GM23338 (cell line): ENCODE data around the gene BICDL1. TPM values are rescaled to one million over a fixed set of nuclear protein-coding genes. Genes with fewer than 3 reads are reported as not detected.

Source experiments
- ATAC-seq: fragments of 200-7000 bp; cut with Tn5 transposase; 3 replicates; pipeline ENCODE4 v1.9.1; 2020
- DNase-seq: peaks from one replicate; pipeline ENCODE4 v3.0.0-alpha.2; 2015; ENCODE audit warnings: low spot score
- H2AFZ ChIP-seq: fragments of 200-600 bp; sonication (generic); 2 replicates; pipeline ENCODE4 v1.8.0; 2016; ENCODE audit warnings: antibody characterized with exemption, mild to moderate bottlenecking, moderate library complexity
- H3F3A ChIP-seq: fragments of 200-600 bp; sonication (generic); replicated peaks from 2 replicates; pipeline ENCODE4 v1.8.0; 2017; ENCODE audit warnings: antibody characterized with exemption, mixed run types, low read depth
- H3K27ac ChIP-seq: fragments of 200-600 bp; sonication (generic); 2 replicates; pipeline ENCODE4 v1.6.1; 2016; ENCODE audit warnings: low read depth
- H3K27me3 ChIP-seq: fragments of 200-600 bp; sonication (generic); 2 replicates; pipeline ENCODE4 v1.8.0; 2016; ENCODE audit warnings: mild to moderate bottlenecking, mixed run types, moderate library complexity; ENCODE audit not compliant: insufficient read depth
- H3K36me3 ChIP-seq: fragments of 200-600 bp; sonication (generic); 2 replicates; pipeline ENCODE4 v1.8.0; 2016; ENCODE audit warnings: mild to moderate bottlenecking; ENCODE audit not compliant: insufficient read depth
- H3K4me1 ChIP-seq: fragments of 200-600 bp; sonication (generic); 2 replicates; pipeline ENCODE4 v1.8.0; 2016; ENCODE audit warnings: mild to moderate bottlenecking, moderate library complexity; ENCODE audit not compliant: insufficient read depth
- H3K4me2 ChIP-seq: fragments of 200-600 bp; sonication (generic); 2 replicates; pipeline ENCODE4 v1.7.1; 2017; ENCODE audit warnings: mixed run types
- H3K4me3 ChIP-seq: fragments of 200-600 bp; sonication (generic); 2 replicates; pipeline ENCODE4 v1.6.1; 2016; ENCODE audit warnings: mixed run types
- H3K79me2 ChIP-seq: fragments of 200-600 bp; sonication (generic); replicated peaks from 2 replicates; pipeline ENCODE4 v1.8.0; 2017; ENCODE audit warnings: mild to moderate bottlenecking; ENCODE audit not compliant: insufficient read depth
- H3K9me2 ChIP-seq: fragments of 200-600 bp; sonication (generic); 2 replicates; pipeline ENCODE4 v1.8.0; 2017; ENCODE audit not compliant: insufficient read depth
- H4K20me1 ChIP-seq: fragments of 200-600 bp; sonication (generic); replicated peaks from 2 replicates; pipeline ENCODE4 v1.8.0; 2017; ENCODE audit warnings: mild to moderate bottlenecking; ENCODE audit not compliant: insufficient read depth
- H3K27ac Mint-ChIP-seq: 2 replicates; pipeline ENCODE4 v1.8.0; 2020; ENCODE audit warnings: inconsistent platforms, mild to moderate bottlenecking, moderate library complexity, mixed read lengths
- H3K27me3 Mint-ChIP-seq: 3 replicates; pipeline ENCODE4 v1.8.0; 2022; ENCODE audit warnings: low read depth, mild to moderate bottlenecking, moderate library complexity, mixed read lengths, inconsistent platforms; ENCODE audit not compliant: insufficient read depth, poor library complexity
- H3K36me3 Mint-ChIP-seq: 3 replicates; pipeline ENCODE4 v1.8.0; 2021; ENCODE audit warnings: low read depth, mild to moderate bottlenecking, inconsistent platforms, moderate library complexity, mixed read lengths
- H3K4me1 Mint-ChIP-seq: 3 replicates; pipeline ENCODE4 v1.8.0; 2020; ENCODE audit warnings: mild to moderate bottlenecking, inconsistent platforms, mixed read lengths
- H3K4me3 Mint-ChIP-seq: 3 replicates; pipeline ENCODE4 v1.8.0; 2021; ENCODE audit warnings: moderate library complexity, mild to moderate bottlenecking, inconsistent platforms, mixed read lengths
- H3K9me3 Mint-ChIP-seq: 3 replicates; pipeline ENCODE4 v1.8.0; 2020; ENCODE audit warnings: moderate library complexity, mild to moderate bottlenecking, inconsistent platforms, mixed read lengths
- CTCF ChIP-seq, 2 experiments: fragments of 200-600 bp in 1 of 2; sonication (generic) in 1 of 2; conservative IDR thresholded peaks; 2 replicates each; pipeline versions ENCODE4 v1.5.1 to v1.6.1; 2016 to 2017; ENCODE audit warnings: antibody characterized with exemption in 2 of 2, low read depth in 2 of 2, mild to moderate bottlenecking in 2 of 2, moderate library complexity in 1 of 2
- ETS1 ChIP-seq: IDR thresholded peaks from 2 replicates; pipeline ENCODE4 v1.6.1; 2016; ENCODE audit warnings: antibody characterized with exemption
- JUNB ChIP-seq: IDR thresholded peaks from one replicate; pipeline ENCODE4 v1.6.1; 2016; ENCODE audit warnings: antibody characterized with exemption; ENCODE audit not compliant: unreplicated experiment
- ZNF462 ChIP-seq: fragments of 250-450 bp; sonication (Bioruptor Pico); IDR thresholded peaks from 2 replicates; pipeline ENCODE4 v1.5.0; 2020; ENCODE audit warnings: mild to moderate bottlenecking, moderate library complexity
- polyA plus RNA-seq: library from polyadenylated mRNA; unstranded; fragments of >200 nt; fragmentation: Nextera tagmentation; extraction: Ambion mirVana; gene quantifications from 2 replicates; pipeline ENCODE4 v1.2.1, GENCODE V29; 2016
- total RNA-seq: library from RNA; depleted of rRNA; stranded (reverse); fragments of >200 nt; shearing (Covaris generic); gene quantifications from 2 replicates; pipeline ENCODE4 v1.2.3, GENCODE V29; 2014

Gene BICDL1
- total and polyA plus RNA-seq, 2 experiments from 2014 or later, result 14.0 to 25.7 TPM

- TF ChIP-seq ZNF462 (no peak), JUNB (no peak)
Observed at GRCh38 chr12:119957135-119957534, 31.9 kb upstream of the BICDL1 start (continued).

- no peaks in the 10 kb centered on the region for H4K20me1 ChIP-seq
- H3K4me1 ChIP-seq, result no peaks in the 10 kb centered on the region
- no peaks in the 10 kb centered on the region for H3K36me3 ChIP-seq
- no peak overlapping the region for H2AFZ ChIP-seq
- no peaks in the 10 kb centered on the region for H3F3A ChIP-seq
- DNase-seq (peak; percentile 21), ATAC-seq (no peak)
- no peak overlapping the region for H3K4me3 ChIP-seq
- H3K27ac ChIP-seq, result no peak overlapping the region
- H3K4me2 ChIP-seq, result no peak overlapping the region
- H3K79me2 ChIP-seq, result no peaks in the 10 kb centered on the region
- H3K36me3 Mint-ChIP-seq, result no peaks in the 10 kb centered on the region; the same call in 1 of the 3 replicates
- H3K27me3 ChIP-seq, result no peaks in the 10 kb centered on the region
- no peaks in the 10 kb centered on the region for H3K9me2 ChIP-seq
- TF ChIP-seq CTCF (conservative IDR thresholded peaks at IDR 0.05; ENCODE audit: low read depth in 2 of 2) (peak; percentile 35 to 36), ETS1 (no peak)
- no peaks in the 10 kb centered on the region for H3K4me1 Mint-ChIP-seq
- H3K27ac Mint-ChIP-seq, result no peak overlapping the region
- peaks cover 2% of the 10 kb centered on the region for H3K27me3 Mint-ChIP-seq
- H3K9me3 Mint-ChIP-seq, result peaks cover 23% of the 10 kb centered on the region
- no peak overlapping the region for H3K4me3 Mint-ChIP-seq
Observed at GRCh38 chr12:119959435-119959834, 29.6 kb upstream of the BICDL1 start.
